ENCODE results near the gene GRM1.

GRM1 gene

GRCh38 chr6:146189131-146189530 is 160.3 kb downstream of the GRM1 start:
- ChIA-PET POLR2A (no interaction called here), CTCF (no interaction called here)
- no peak for DNase-seq (ENCODE audit: extremely low spot score)
- TF ChIP-seq LEF1 (IDR thresholded peaks at IDR 0.05; ENCODE audit: borderline replicate concordance) = no peak
- no peak for TF ChIP-seq NFRKB (IDR thresholded peaks at IDR 0.05)
- no peak for TF ChIP-seq FOXA1 (IDR thresholded peaks at IDR 0.05)
- no peak for TF ChIP-seq SUZ12 (IDR thresholded peaks at IDR 0.05)
- TF ChIP-seq CTBP1 (IDR thresholded peaks at IDR 0.05; ENCODE audit: borderline replicate concordance) = no peak
- no peak for TF ChIP-seq PKNOX1 (IDR thresholded peaks at IDR 0.05)
- no peak for TF ChIP-seq ELF4 (IDR thresholded peaks at IDR 0.05)
- no peak for TF ChIP-seq FOXM1 (IDR thresholded peaks at IDR 0.05; ENCODE audit: borderline replicate concordance)
- TF ChIP-seq SP1 (IDR thresholded peaks at IDR 0.05) = no peak
- no peak for TF ChIP-seq ZNF384 (IDR thresholded peaks at IDR 0.05)
- no peak for TF ChIP-seq TARDBP (IDR thresholded peaks at IDR 0.05)
- TF ChIP-seq ARNT (IDR thresholded peaks at IDR 0.05) = no peak
- no peak for TF ChIP-seq HDGF (IDR thresholded peaks at IDR 0.05; ENCODE audit: borderline replicate concordance)
- TF ChIP-seq FOXK2 (IDR thresholded peaks at IDR 0.05) = no peak
- no peak for TF ChIP-seq L3MBTL2 (conservative IDR thresholded peaks at IDR 0.05)
- TF ChIP-seq BHLHE40 (IDR thresholded peaks at IDR 0.05; ENCODE audit: borderline replicate concordance) = no peak

- ChIA-PET CTCF (no interaction called here), POLR2A (no interaction called here)
- TF ChIP-seq SUZ12 (IDR thresholded peaks at IDR 0.05) (no peak), PKNOX1 (IDR thresholded peaks at IDR 0.05) (no peak), FOXM1 (IDR thresholded peaks at IDR 0.05; ENCODE audit: borderline replicate concordance) (no peak), L3MBTL2 (conservative IDR thresholded peaks at IDR 0.05) (no peak), LEF1 (IDR thresholded peaks at IDR 0.05; ENCODE audit: borderline replicate concordance) (no peak), HDGF (IDR thresholded peaks at IDR 0.05; ENCODE audit: borderline replicate concordance) (no peak), ELF4 (IDR thresholded peaks at IDR 0.05) (no peak), NFRKB (IDR thresholded peaks at IDR 0.05) (no peak), ARNT (IDR thresholded peaks at IDR 0.05) (no peak), ZNF384 (IDR thresholded peaks at IDR 0.05) (no peak)
- no peak for DNase-seq (ENCODE audit: extremely low spot score)
Observed at GRCh38 chr6:146190581-146190980, 161.7 kb downstream of the GRM1 start.

- ChIA-PET POLR2A (no interaction called here), CTCF (no interaction called here)
- no peak for DNase-seq (ENCODE audit: extremely low spot score)
- TF ChIP-seq ZNF384 (IDR thresholded peaks at IDR 0.05) (no peak), FOXK2 (IDR thresholded peaks at IDR 0.05) (no peak), SP1 (IDR thresholded peaks at IDR 0.05) (no peak), L3MBTL2 (conservative IDR thresholded peaks at IDR 0.05) (no peak), FOXM1 (IDR thresholded peaks at IDR 0.05; ENCODE audit: borderline replicate concordance) (no peak), CTBP1 (IDR thresholded peaks at IDR 0.05; ENCODE audit: borderline replicate concordance) (no peak), SUZ12 (IDR thresholded peaks at IDR 0.05) (no peak), HDGF (IDR thresholded peaks at IDR 0.05; ENCODE audit: borderline replicate concordance) (no peak), LEF1 (IDR thresholded peaks at IDR 0.05; ENCODE audit: borderline replicate concordance) (no peak), TARDBP (IDR thresholded peaks at IDR 0.05) (no peak), PKNOX1 (IDR thresholded peaks at IDR 0.05) (no peak), ELF4 (IDR thresholded peaks at IDR 0.05) (no peak), ARNT (IDR thresholded peaks at IDR 0.05) (no peak), BHLHE40 (IDR thresholded peaks at IDR 0.05; ENCODE audit: borderline replicate concordance) (no peak)
Observed at GRCh38 chr6:146191166-146191565, 162.3 kb downstream of the GRM1 start.

GRCh38 chr6:146191612-146192011 is 162.8 kb downstream of the GRM1 start:
- TF ChIP-seq L3MBTL2 (conservative IDR thresholded peaks at IDR 0.05) (no peak), FOXM1 (IDR thresholded peaks at IDR 0.05; ENCODE audit: borderline replicate concordance) (no peak), PKNOX1 (IDR thresholded peaks at IDR 0.05) (peak; percentile 44; the same call in 1 of the 2 replicates)
- ChIA-PET POLR2A (no interaction called here), CTCF (no interaction called here)
- no peak for DNase-seq (ENCODE audit: extremely low spot score)

- TF ChIP-seq CTBP1 (IDR thresholded peaks at IDR 0.05; ENCODE audit: borderline replicate concordance) (no peak), FOXK2 (IDR thresholded peaks at IDR 0.05) (no peak), SUZ12 (IDR thresholded peaks at IDR 0.05) (no peak), ELF4 (IDR thresholded peaks at IDR 0.05) (no peak), SP1 (IDR thresholded peaks at IDR 0.05) (no peak), LEF1 (IDR thresholded peaks at IDR 0.05; ENCODE audit: borderline replicate concordance) (no peak), PKNOX1 (IDR thresholded peaks at IDR 0.05) (no peak), NFRKB (IDR thresholded peaks at IDR 0.05) (no peak), ZNF384 (IDR thresholded peaks at IDR 0.05) (no peak), FOXM1 (IDR thresholded peaks at IDR 0.05; ENCODE audit: borderline replicate concordance) (no peak), FOXA1 (IDR thresholded peaks at IDR 0.05) (no peak), HDGF (IDR thresholded peaks at IDR 0.05; ENCODE audit: borderline replicate concordance) (no peak), BHLHE40 (IDR thresholded peaks at IDR 0.05; ENCODE audit: borderline replicate concordance) (no peak), TARDBP (IDR thresholded peaks at IDR 0.05) (no peak), L3MBTL2 (conservative IDR thresholded peaks at IDR 0.05) (no peak), ARNT (IDR thresholded peaks at IDR 0.05) (no peak)
- no peak for DNase-seq (ENCODE audit: extremely low spot score)
- CTCF ChIA-PET = interaction anchor here (0.9 kb wide), 1 partner anchor 9 kb away, joined by 3 read pairs; no protein-coding TSS in a partner anchor
- POLR2A ChIA-PET = no interaction called here
Observed at GRCh38 chr6:146194434-146194833, 165.6 kb downstream of the GRM1 start.
